GM19099 (cell line): ENCODE results near the gene ZNF593.

Experiments used
- POLR2A ChIP-seq: IDR thresholded peaks from 3 replicates; pipeline ENCODE4 v1.6.1; 2011; ENCODE audit warnings: low read depth; ENCODE audit not compliant: insufficient read length; ENCODE audit errors: extremely low read depth

ZNF593 gene

DNA sequence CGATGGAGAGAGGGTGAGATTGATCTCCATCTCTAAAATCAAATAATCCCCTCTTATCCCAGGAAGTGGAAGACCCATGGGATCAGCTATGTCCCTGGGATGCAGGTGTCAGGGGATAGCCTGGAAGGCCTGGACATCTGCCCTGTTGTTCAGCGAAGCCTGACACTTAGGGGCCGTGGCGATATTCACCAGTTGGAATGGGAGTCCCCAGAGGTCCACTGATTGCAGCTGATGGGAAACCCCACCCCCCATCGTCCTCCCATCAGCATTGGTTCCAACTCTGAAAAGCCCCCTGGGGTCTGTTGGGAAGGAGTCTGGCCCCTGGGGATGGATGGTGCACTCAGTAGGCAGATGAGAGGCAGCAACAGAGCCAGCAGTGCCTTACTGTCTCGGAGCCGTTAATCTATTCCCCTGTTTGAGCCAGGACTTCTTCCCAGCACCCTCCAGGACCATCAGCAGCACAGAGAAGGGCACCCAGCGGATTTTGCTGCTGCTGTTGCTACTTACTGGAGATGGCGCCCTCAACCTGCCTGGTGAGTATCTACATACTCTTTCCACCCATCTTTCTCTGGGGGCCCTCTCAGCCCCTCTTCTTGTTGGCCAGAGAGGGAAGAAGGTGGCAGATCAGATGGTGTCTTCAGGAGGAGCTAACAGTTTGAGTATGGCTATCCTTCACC, 34.1 kb downstream of the ZNF593 start:
- no peak for TF ChIP-seq POLR2A

DNA sequence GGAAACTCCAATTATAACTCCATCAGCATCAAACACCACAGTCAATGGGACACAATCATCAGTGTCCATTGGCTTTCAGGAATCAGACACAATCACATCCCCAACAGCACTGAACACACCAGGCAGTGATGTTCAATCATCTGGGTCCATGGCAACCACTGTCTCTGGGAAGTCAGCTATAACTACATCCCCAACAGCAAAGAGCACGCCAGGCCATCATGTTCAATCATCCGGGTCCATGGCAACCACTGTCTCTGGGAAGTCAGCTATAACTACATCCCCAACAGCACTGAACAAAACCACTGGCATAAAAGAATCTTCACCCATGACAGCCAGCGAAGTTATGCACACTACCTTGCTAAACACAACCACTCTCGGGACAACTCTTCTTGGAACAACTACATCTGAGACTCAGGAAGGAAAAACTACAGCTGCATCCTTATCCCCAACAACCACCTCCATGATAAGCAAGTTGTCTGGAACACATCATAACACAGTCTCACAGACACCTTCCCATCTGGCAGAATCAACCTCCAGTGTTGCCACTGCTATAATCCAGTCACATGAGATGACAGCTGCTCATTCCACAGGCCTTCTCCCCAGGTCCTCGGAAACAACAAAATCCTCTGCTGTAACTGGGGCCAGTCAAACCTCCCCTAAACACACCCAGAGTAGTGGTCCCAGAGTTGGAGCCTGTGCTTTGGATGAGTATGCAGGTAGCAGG, 40.6 kb downstream of the ZNF593 start:
- no peak for TF ChIP-seq POLR2A

DNA sequence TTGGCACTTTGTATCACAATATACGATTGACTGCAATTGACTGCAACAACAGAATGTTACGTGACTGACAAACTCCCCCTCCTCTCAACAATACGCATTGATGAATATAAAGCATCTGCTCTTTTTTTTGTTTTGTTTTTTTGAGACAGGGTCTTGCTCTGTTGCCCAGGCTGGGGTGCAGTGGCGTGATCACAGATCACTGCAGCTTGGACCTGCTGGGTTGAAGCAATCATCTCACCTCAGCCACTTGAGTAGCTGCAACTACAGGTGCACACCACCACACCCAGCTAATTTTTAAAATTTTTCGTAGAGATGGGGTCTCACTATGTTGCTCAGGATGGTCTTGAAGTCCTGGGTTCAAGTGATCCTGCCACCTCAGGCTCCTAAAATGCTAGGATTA, 43.0 kb downstream of the ZNF593 start:
- TF ChIP-seq POLR2A: no peak

DNA sequence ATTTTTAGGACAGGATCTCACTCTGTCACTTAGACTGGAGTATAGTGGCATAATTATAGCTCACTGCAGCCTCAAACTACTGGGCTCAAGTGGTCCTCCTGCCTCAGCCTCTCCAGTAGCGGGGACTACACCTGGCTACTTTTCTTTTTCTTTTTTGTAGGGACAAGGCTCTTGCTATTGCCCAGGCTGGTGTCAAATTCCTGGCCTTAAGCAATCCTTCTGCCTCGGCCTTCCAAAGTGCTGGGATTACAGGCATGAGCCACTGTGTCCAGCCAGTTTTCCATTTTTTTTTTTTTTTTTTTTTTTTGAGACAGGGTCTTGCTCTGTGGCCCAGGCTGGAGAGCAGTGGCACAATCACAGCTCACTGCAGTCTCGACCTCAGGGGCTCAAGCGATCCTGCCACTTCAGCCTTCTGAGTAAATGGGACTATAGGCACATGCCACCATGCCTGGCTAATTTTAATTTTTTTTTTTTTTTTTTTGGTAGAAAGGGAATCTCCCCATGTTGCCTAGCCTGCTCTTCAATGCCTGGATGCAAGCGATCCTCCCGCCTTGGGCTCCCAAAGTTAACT, 43.7 kb downstream of the ZNF593 start:
- TF ChIP-seq POLR2A: no peak

DNA sequence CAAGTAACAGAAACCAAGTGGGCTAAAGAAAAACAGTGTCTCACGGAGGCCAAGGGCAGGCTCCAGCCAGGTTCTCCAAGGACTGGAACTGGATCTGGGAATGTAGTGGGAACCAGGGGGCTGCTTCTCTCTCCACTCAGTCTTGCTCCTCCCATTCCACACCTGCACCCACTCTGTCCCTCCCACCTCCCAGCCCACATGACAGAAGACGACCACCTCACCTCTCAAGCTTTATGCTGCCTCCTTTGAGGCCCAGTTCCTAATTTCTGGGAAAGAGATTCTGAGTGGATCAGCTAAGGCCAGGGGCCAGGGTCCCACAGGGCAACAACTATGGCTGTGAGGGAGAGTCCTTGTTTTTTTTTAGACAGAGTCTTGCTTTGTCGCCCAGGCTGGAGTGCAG, 45.5 kb downstream of the ZNF593 start:
- no peak for TF ChIP-seq POLR2A

DNA sequence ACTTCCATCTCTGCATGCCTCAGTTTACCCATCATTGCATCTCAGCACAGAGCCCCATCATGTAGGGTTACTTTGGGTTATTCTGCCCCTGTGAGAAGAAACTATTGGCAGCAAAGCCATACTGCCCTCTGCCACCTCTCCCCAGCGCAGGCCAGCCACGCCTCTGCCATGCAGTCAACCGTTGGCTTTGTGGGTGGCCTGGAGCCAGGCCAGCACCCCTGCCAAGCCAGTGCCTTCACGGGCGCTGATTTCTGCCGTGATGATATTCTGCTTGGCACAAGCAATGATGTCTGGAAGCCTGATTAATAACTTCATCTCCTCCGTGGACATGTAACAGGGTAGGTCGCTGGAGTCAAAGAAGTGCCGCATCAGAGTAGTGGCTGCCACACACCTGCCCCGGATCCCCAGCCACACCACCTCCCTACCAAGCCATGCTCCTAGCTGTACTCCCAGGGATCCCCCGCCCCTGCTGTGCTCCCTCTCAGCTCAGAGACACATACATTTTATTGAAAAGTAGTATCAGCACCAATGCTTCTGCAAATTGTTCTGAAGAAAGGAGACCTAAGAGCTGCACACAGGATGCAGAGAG, 49.3 kb downstream of the ZNF593 start:
- TF ChIP-seq POLR2A: no peak
